CD4-positive, alpha-beta T cell treated with Interleukin-17A for 1 hour (primary cell): Measurements from ENCODE around the gene LHX1.

Source experiments
- DNase-seq: peaks from one replicate; pipeline ENCODE4 v3.0.0-alpha.2; 2020

Gene LHX1

DNA sequence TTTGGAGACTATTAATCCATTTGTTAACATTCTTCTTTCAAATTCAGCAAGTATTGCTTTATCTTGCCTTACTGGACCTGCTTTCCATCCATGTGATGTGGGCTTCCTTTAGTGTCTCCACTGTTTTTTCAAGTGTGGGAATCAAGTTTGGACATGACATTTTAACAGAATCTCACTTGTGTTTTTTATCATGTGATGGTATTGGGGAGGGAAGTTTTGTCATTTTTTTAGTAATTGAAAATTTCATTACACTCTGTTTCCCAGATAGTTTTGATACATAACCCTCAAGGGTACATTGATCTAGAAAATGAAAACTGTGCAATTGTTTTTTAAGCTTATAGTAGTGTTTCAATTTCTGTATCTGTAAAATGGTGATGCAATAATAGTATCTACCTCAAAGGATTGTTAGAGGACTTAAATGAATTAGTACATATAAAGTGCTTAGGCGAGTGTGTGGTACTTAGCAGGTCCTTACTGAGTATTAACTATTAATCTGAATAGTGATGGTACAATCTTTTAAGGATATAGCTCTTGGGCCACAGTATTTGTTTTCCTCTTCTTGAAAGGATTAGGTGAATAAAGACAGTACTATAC, 38.7 kb downstream of the LHX1 start:
- DNase-seq: no peak

GRCh38 chr17:36977066-36977465, 39.8 kb downstream of the LHX1 start:
- DNase-seq: no peak

- DNase-seq: no peak
Measured at GRCh38 chr17:36977568-36977967, 40.3 kb downstream of the LHX1 start.

GRCh38 chr17:36978810-36979564, 41.7 kb downstream of the LHX1 start:
- no peak for DNase-seq

GRCh38 chr17:36979565-36979941, 42.3 kb downstream of the LHX1 start:
- no peak for DNase-seq

DNA sequence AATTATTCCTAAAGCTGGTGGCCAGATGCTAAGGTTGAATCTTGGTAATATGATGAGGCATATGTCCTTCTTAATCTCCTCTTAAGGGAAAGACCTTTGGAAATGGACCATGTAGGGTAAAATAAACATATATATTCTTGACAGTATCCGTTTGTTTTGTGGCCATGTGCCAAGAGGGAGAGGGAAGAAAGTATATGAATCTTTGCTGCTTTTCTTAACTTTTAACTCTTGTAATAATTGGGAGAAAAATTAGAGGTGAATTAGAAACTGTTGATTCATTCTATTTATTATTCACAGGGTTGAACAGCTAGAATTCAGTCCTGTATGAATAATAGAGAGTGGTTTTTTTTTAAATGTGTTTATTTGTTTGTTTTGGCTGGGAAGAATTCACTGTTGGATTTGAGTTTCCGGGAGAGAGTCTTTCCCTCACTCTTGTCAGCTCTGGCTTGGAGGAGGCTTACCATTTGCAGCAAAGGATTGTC, 43.0 kb downstream of the LHX1 start:
- no peak for DNase-seq

DNA sequence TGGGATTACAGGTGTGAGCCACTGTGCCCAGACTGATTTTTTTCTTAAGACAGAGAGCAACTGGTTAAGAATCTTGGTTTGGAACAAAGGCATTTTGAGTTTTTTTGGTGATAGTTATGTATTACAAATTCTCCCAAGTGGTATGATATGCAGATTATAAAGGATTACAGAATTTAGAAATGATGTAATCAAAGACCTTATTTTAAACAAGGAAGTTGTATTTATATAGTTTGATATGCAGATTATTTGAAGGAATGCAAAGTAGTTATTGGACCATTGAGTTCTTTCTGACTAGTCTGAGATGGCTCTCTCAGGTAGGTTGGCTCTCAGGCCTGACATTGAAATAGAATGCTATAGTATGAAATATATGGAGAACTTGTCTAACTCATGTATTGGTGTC, 46.3 kb downstream of the LHX1 start:
- no peak for DNase-seq

- no peak for DNase-seq
Measured at GRCh38 chr17:36989173-36989572, 51.9 kb downstream of the LHX1 start.

DNA sequence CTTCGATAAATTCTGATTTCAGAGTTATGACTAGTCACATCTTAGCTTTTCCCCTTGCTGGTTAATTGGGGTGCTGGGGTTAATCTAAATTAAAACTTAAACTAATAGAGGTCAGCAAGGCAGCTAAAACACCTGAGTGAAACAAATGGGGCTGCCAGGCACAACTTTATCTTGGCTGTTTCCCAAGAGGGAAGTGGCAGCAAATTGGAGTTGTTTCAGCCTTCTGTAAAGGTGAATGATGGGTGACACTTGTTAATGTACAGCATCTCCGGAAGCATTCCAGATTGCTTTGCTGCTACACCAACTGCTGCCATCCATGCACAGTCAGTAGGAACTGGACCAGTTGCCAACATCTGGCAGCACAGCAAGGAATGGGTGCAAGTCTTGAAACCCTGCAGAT, 55.4 kb downstream of the LHX1 start:
- no peak for DNase-seq

DNA sequence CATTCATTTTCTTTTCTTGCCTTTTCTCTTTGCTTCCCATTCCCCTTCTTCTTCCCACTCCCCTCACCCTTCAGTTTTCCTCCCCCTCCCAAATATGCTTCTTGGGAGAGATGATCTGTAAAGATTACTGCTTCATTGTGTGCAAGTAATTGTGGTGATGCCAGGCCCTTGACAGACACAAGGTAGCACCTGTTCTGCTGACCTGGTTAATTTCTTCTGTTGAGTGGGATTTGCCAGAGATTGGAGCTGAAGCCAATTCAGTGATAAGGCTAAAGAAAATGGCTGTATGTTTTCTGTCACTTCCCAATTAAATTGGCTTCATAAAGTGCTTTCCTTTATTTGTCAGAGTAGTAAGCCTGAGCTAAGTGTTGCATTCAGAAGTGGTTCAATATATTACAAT, 56.0 kb downstream of the LHX1 start:
- DNase-seq: no peak
